Measurements from ENCODE around the gene SLC25A21.

GRCh38 chr14:36791402-36791801 is 381.0 kb downstream of the SLC25A21 start:
- no peak for TF ChIP-seq POLR2A (IDR thresholded peaks at IDR 0.05; ENCODE audit: low read length)
- TF ChIP-seq GATA1 (IDR thresholded peaks at IDR 0.05; ENCODE audit: low read depth, low read length), result no peak
